Body of pancreas (tissue), 4 donors: ENCODE results near the gene CBR4. TPM values are rescaled to one million over a fixed set of nuclear protein-coding genes. Genes with fewer than 3 reads are reported as not detected.

ENCODE experiments used
- ATAC-seq: fragments of 150-250 bp; one replicate; pipeline ENCODE4 v1.9.1; 2016
- DNase-seq, 4 donors: peaks; one replicate each; pipeline ENCODE4 v3.0.0-alpha.2; 2019
- H3K27ac ChIP-seq, 4 donors: fragments of 200-600 bp; sonication (generic); 1 replicate in 3 of 4; 2 replicates in 1 of 4; pipeline versions ENCODE4 v1.5.1 to v1.6.1; 2016 to 2019; ENCODE audit warnings: mild to moderate bottlenecking in 1 of 4, mixed read lengths in 1 of 4, moderate library complexity in 1 of 4
- H3K27me3 ChIP-seq, 2 donors: fragments of 200-600 bp; sonication (generic); one replicate each; pipeline ENCODE4 v1.6.0; 2016; ENCODE audit warnings: mild to moderate bottlenecking in 1 of 2
- H3K36me3 ChIP-seq, 2 donors: fragments of 200-600 bp; sonication (generic); replicated peaks in 1 of 2; 2 replicates each; pipeline ENCODE4 v1.5.1; 2016; ENCODE audit warnings: low read depth in 2 of 2; ENCODE audit not compliant: insufficient read depth in 1 of 2
- H3K4me1 ChIP-seq: fragments of 200-600 bp; sonication (generic); one replicate; pipeline ENCODE4 v1.6.0; 2016
- H3K4me3 ChIP-seq, 2 donors: fragments of 200-600 bp; sonication (generic); 1 replicate in 1 of 2; 2 replicates in 1 of 2; pipeline ENCODE4 v1.5.1; 2016 to 2019
- H3K9me3 ChIP-seq, 3 donors: fragments of 200-600 bp; sonication (generic); 1 replicate in 2 of 3; 2 replicates in 1 of 3; pipeline ENCODE4 v1.5.1; 2016
- CTCF ChIP-seq, 7 experiments: fragments of 450-650 bp in 4 of 7; fragments of 200-600 bp in 3 of 7; sonication (generic) in 3 of 7; IDR thresholded peaks; one replicate each; pipeline ENCODE4 v1.5.1; 2016 to 2019; ENCODE audit warnings: antibody characterized with exemption in 7 of 7
- POLR2A ChIP-seq, 3 donors: fragments of 450-650 bp; IDR thresholded peaks; one replicate each; pipeline ENCODE4 v1.6.1; 2016; ENCODE audit warnings: antibody characterized with exemption in 3 of 3, mild to moderate bottlenecking in 2 of 3
- WGBS, 2 donors: methylation state at CpG; one replicate each; pipeline ENCODE4 v1.1.5; 2017; 5-methylcytosine and 5-hydroxymethylcytosine counted together
- intact Hi-C: fragments of 100-400 bp; cut with DNase I; formaldehyde crosslinking; loops from one replicate; pipeline ENCODE4 v1.15.1; 2023
- total RNA-seq, 2 donors: library from RNA; depleted of rRNA; stranded (reverse); fragments of >200 nt; gene quantifications; one replicate each; pipeline ENCODE4 v1.1.0, GENCODE V29; 2016

CBR4 gene
- total RNA-seq, 2 donors from 2014 or later, result 24.1 to 24.4 TPM

GRCh38 chr4:169027663-169028062 is 17.6 kb upstream of the CBR4 start:
- 94 to 96% methylated on average over 3 of the region's 3 CpGs for WGBS, 2 donors
- Histone ChIP-seq H3K4me1 (no peaks in the 10 kb centered on the region), H3K27ac (no peak overlapping the region), H3K36me3 (no peaks in the 10 kb centered on the region), H3K9me3 (no peaks in the 10 kb centered on the region), H3K4me3 (no peak overlapping the region), H3K27me3 (no peaks in the 10 kb centered on the region)
- intact Hi-C loops, result no loop called here
- no peak for ATAC-seq
- no peak for TF ChIP-seq POLR2A (IDR thresholded peaks at IDR 0.05)
- no peak for TF ChIP-seq CTCF (IDR thresholded peaks at IDR 0.05)
- DNase-seq, result no peak

- no peak overlapping the region for H3K4me3 ChIP-seq
- H3K9me3 ChIP-seq, result no peaks in the 10 kb centered on the region
- H3K27ac ChIP-seq, result no peak overlapping the region
- intact Hi-C loops, result no loop called here
- H3K4me1 ChIP-seq, result no peaks in the 10 kb centered on the region
- ATAC-seq, result no peak
- TF ChIP-seq CTCF (IDR thresholded peaks at IDR 0.05) (no peak), POLR2A (IDR thresholded peaks at IDR 0.05) (no peak)
- DNase-seq, result no peak
- H3K27me3 ChIP-seq, result no peaks in the 10 kb centered on the region
- WGBS, 2 donors, result 63 to 91% methylated on average over 1 of the region's 1 CpG
- H3K36me3 ChIP-seq, result no peaks in the 10 kb centered on the region
Observed at GRCh38 chr4:169025184-169025583, 15.1 kb upstream of the CBR4 start.

GRCh38 chr4:169024762-169025161 is 14.7 kb upstream of the CBR4 start:
- no peak for DNase-seq

GRCh38 chr4:169018406-169018805 is 8.4 kb upstream of the CBR4 start:
- Histone ChIP-seq H3K36me3 (no peaks in the 10 kb centered on the region), H3K27me3 (no peaks in the 10 kb centered on the region), H3K4me3 (no peak overlapping the region), H3K4me1 (peaks cover 32% of the 10 kb centered on the region), H3K9me3 (no peaks in the 10 kb centered on the region), H3K27ac (no peak overlapping the region)
- no peak for TF ChIP-seq POLR2A (IDR thresholded peaks at IDR 0.05)
- TF ChIP-seq CTCF (IDR thresholded peaks at IDR 0.05), result no peak
- WGBS, 2 donors, result 62 to 79% methylated on average over 1 of the region's 1 CpG
- ATAC-seq, result no peak
- intact Hi-C loops, result no loop called here
- DNase-seq, result no peak

More at GRCh38 chr4:169024762-169025161, 14.7 kb upstream of the CBR4 start:
- Histone ChIP-seq H3K9me3 (no peaks in the 10 kb centered on the region), H3K4me1 (no peaks in the 10 kb centered on the region), H3K4me3 (no peak overlapping the region), H3K36me3 (no peaks in the 10 kb centered on the region), H3K27ac (no peak overlapping the region), H3K27me3 (no peaks in the 10 kb centered on the region)
- ATAC-seq, result peak; percentile 68
- TF ChIP-seq POLR2A (IDR thresholded peaks at IDR 0.05) (no peak), CTCF (IDR thresholded peaks at IDR 0.05) (peak in 6 of 7 experiments; percentile 30 to 60 (median 52))
- 21 to 25% methylated on average over 2 of the region's 2 CpGs for WGBS, 2 donors
- intact Hi-C loops, result no loop called here

GRCh38 chr4:169017971-169018370 is 7.9 kb upstream of the CBR4 start:
- Histone ChIP-seq H3K36me3 (no peaks in the 10 kb centered on the region), H3K27me3 (no peaks in the 10 kb centered on the region), H3K27ac (no peak overlapping the region), H3K4me1 (peaks cover 33% of the 10 kb centered on the region), H3K9me3 (no peaks in the 10 kb centered on the region), H3K4me3 (no peak overlapping the region)
- DNase-seq (no peak), ATAC-seq (no peak)
- 96% methylated on average over 5 of the region's 5 CpGs for WGBS, 2 donors
- intact Hi-C loops, result no loop called here
- TF ChIP-seq POLR2A (IDR thresholded peaks at IDR 0.05) (no peak), CTCF (IDR thresholded peaks at IDR 0.05) (no peak)
